ENCODE measurements around the gene CORO2A. TPM values are rescaled to one million over a fixed set of nuclear protein-coding genes. Genes with fewer than 3 reads are reported as not detected.

Gene CORO2A
- polyA plus RNA-seq, 1 of the 3 experiments (the other 2 are of a cell fraction), result 2.3 TPM

DNA sequence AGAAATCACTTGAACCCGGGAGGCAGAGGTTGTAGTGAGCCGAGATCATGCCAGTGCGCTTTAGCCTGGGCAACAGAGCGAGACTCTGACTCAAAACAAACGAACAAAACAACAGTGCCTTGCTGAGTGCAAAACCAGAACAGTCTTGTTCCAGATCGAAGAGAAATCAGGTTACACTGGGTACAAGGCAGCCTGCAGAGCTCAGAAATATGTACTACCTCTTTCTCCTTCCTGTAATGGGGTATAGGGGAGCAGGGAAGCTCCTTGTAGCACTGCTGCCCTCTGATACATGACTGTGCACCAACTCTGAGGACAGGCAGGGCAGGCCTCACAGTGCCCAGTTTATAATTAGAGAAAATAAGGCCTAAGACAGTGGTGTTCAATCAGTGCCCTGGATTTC is 38.4 kb upstream of the CORO2A start:
- Histone ChIP-seq H3K4me3 (ENCODE audit: low read depth in 2 of 2, low read length in 1 of 2) (no peak overlapping the region), H3K27ac (ENCODE audit: low read depth in 2 of 2, low read length in 1 of 2) (no peak overlapping the region), H3K9me2 (no peaks in the 10 kb centered on the region), H3K9ac (no peak overlapping the region), H3F3A (replicated peaks; ENCODE audit: insufficient read depth) (peaks cover 9% of the 10 kb centered on the region), H3K4me2 (no peak overlapping the region), H4K20me1 (ENCODE audit: insufficient read depth) (no peaks in the 10 kb centered on the region), H3K79me2 (ENCODE audit: insufficient read depth) (no peaks in the 10 kb centered on the region; the same call in 1 of the 2 replicates), H3K27me3 (ENCODE audit: insufficient read depth) (no peaks in the 10 kb centered on the region), H3K9me3 (no peaks in the 10 kb centered on the region), H3K36me3 (replicated peaks in 1 of 2; ENCODE audit: control insufficient read depth in 1 of 2, insufficient read depth in 2 of 2, low read length in 1 of 2) (peaks cover 4 to 10% of the 10 kb centered on the region in 2 experiments), H2AFZ (ENCODE audit: low read depth) (no peak overlapping the region), H3K4me1 (ENCODE audit: control insufficient read depth in 1 of 2, insufficient read depth in 2 of 2, low read depth in 1 of 2, low read length in 1 of 2) (0 out of 4 replicates have a peak, but pooled peaks cover 0 to 10% of the 10 kb centered on the region in 2 experiments)
- no peak for TF ChIP-seq RFX5 (IDR thresholded peaks at IDR 0.05; ENCODE audit: low read length)
- no peak for TF ChIP-seq MAX (IDR thresholded peaks at IDR 0.05; ENCODE audit: low read depth)
- TF ChIP-seq, protein P1, sequence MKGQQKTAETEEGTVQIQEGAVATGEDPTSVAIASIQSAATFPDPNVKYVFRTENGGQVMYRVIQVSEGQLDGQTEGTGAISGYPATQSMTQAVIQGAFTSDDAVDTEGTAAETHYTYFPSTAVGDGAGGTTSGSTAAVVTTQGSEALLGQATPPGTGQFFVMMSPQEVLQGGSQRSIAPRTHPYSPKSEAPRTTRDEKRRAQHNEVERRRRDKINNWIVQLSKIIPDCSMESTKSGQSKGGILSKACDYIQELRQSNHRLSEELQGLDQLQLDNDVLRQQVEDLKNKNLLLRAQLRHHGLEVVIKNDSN (IDR thresholded peaks at IDR 0.05; ENCODE audit: borderline replicate concordance, low read depth), result no peak
- no peak for TF ChIP-seq GABPA (IDR thresholded peaks at IDR 0.05; ENCODE audit: low read depth)
- no peak for TF ChIP-seq RCOR1 (IDR thresholded peaks at IDR 0.05; ENCODE audit: low read length)
- TF ChIP-seq, protein P2, sequence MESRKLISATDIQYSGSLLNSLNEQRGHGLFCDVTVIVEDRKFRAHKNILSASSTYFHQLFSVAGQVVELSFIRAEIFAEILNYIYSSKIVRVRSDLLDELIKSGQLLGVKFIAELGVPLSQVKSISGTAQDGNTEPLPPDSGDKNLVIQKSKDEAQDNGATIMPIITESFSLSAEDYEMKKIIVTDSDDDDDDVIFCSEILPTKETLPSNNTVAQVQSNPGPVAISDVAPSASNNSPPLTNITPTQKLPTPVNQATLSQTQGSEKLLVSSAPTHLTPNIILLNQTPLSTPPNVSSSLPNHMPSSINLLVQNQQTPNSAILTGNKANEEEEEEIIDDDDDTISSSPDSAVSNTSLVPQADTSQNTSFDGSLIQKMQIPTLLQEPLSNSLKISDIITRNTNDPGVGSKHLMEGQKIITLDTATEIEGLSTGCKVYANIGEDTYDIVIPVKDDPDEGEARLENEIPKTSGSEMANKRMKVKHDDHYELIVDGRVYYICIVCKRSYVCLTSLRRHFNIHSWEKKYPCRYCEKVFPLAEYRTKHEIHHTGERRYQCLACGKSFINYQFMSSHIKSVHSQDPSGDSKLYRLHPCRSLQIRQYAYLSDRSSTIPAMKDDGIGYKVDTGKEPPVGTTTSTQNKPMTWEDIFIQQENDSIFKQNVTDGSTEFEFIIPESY (IDR thresholded peaks at IDR 0.05; ENCODE audit: borderline replicate concordance, low read depth), result no peak
- no peak for TF ChIP-seq EP300 (IDR thresholded peaks at IDR 0.05; ENCODE audit: borderline replicate concordance in 1 of 2, low read depth in 1 of 2, low read length in 1 of 2)
- TF ChIP-seq, protein P3, sequence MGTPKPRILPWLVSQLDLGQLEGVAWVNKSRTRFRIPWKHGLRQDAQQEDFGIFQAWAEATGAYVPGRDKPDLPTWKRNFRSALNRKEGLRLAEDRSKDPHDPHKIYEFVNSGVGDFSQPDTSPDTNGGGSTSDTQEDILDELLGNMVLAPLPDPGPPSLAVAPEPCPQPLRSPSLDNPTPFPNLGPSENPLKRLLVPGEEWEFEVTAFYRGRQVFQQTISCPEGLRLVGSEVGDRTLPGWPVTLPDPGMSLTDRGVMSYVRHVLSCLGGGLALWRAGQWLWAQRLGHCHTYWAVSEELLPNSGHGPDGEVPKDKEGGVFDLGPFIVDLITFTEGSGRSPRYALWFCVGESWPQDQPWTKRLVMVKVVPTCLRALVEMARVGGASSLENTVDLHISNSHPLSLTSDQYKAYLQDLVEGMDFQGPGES (IDR thresholded peaks at IDR 0.05; ENCODE audit: low read depth, low read length), result no peak
- no peak for TF ChIP-seq PBX3 (IDR thresholded peaks at IDR 0.05)
- no peak for TF ChIP-seq RXRA (IDR thresholded peaks at IDR 0.05; ENCODE audit: borderline replicate concordance, low read depth)
- TF ChIP-seq FOSL2 (IDR thresholded peaks at IDR 0.05; ENCODE audit: borderline replicate concordance, low read depth), result no peak
- POLR2A ChIA-PET, result no interaction called here
- no peak for DNase-seq
- CTCF ChIA-PET, result no interaction called here
- 90% methylated on average over 6 of the region's 6 CpGs for WGBS (ENCODE audit: low lambda C conversion rate)

- WGBS (ENCODE audit: low lambda C conversion rate), result 91% methylated on average over 4 of the region's 6 CpGs
- Histone ChIP-seq H4K20me1 (ENCODE audit: insufficient read depth) (no peaks in the 10 kb centered on the region), H3K4me2 (no peak overlapping the region), H3F3A (replicated peaks; ENCODE audit: insufficient read depth) (peaks cover 9% of the 10 kb centered on the region), H3K4me1 (ENCODE audit: control insufficient read depth in 1 of 2, insufficient read depth in 2 of 2, low read depth in 1 of 2, low read length in 1 of 2) (0 out of 4 replicates have a peak, but pooled peaks cover 0 to 10% of the 10 kb centered on the region in 2 experiments), H3K36me3 (replicated peaks in 1 of 2; ENCODE audit: control insufficient read depth in 1 of 2, insufficient read depth in 2 of 2, low read length in 1 of 2) (peaks cover 4 to 10% of the 10 kb centered on the region in 2 experiments), H3K79me2 (ENCODE audit: insufficient read depth) (no peaks in the 10 kb centered on the region; the same call in 1 of the 2 replicates), H3K27me3 (ENCODE audit: insufficient read depth) (no peaks in the 10 kb centered on the region), H3K4me3 (ENCODE audit: low read depth in 2 of 2, low read length in 1 of 2) (no peak overlapping the region), H3K9ac (no peak overlapping the region), H3K9me3 (no peaks in the 10 kb centered on the region), H3K27ac (ENCODE audit: low read depth in 2 of 2, low read length in 1 of 2) (no peak overlapping the region), H2AFZ (ENCODE audit: low read depth) (no peak overlapping the region), H3K9me2 (no peaks in the 10 kb centered on the region)
- no peak for TF ChIP-seq YY1 (IDR thresholded peaks at IDR 0.05; ENCODE audit: low read depth)
- TF ChIP-seq, protein P1 (IDR thresholded peaks at IDR 0.05; ENCODE audit: borderline replicate concordance, low read depth), result no peak
- no peak for TF ChIP-seq CHD2 (IDR thresholded peaks at IDR 0.05; ENCODE audit: low read length, partially characterized antibody)
- no peak for TF ChIP-seq TEAD4 (IDR thresholded peaks at IDR 0.05; ENCODE audit: borderline replicate concordance, insufficient read depth)
- TF ChIP-seq NFIC (IDR thresholded peaks at IDR 0.05; ENCODE audit: borderline replicate concordance), result no peak
- TF ChIP-seq, protein P3 (IDR thresholded peaks at IDR 0.05; ENCODE audit: low read depth, low read length), result no peak
- TF ChIP-seq FOXJ3 (CRISPR knock-in tag; IDR thresholded peaks at IDR 0.05), result no peak
- TF ChIP-seq, protein P4, sequence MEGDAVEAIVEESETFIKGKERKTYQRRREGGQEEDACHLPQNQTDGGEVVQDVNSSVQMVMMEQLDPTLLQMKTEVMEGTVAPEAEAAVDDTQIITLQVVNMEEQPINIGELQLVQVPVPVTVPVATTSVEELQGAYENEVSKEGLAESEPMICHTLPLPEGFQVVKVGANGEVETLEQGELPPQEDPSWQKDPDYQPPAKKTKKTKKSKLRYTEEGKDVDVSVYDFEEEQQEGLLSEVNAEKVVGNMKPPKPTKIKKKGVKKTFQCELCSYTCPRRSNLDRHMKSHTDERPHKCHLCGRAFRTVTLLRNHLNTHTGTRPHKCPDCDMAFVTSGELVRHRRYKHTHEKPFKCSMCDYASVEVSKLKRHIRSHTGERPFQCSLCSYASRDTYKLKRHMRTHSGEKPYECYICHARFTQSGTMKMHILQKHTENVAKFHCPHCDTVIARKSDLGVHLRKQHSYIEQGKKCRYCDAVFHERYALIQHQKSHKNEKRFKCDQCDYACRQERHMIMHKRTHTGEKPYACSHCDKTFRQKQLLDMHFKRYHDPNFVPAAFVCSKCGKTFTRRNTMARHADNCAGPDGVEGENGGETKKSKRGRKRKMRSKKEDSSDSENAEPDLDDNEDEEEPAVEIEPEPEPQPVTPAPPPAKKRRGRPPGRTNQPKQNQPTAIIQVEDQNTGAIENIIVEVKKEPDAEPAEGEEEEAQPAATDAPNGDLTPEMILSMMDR (IDR thresholded peaks at IDR 0.05), result no peak
- CTCF ChIA-PET, result interaction anchor here (1.0 to 3.5 kb wide), 4 partner anchors 13 to 156 kb away, joined by 3 to 12 read pairs (median 5); no protein-coding TSS in a partner anchor
- no peak for DNase-seq
- POLR2A ChIA-PET, result no interaction called here
Measured at GRCh38 chr9:98230304-98230703, 37.9 kb upstream of the CORO2A start.
